Endothelial cell (in vitro differentiated cells): ENCODE data around the gene RRAGC. TPM values are rescaled to one million over a fixed set of nuclear protein-coding genes. Genes with fewer than 3 reads are reported as not detected.

ENCODE experiments used
- DNase-seq: peaks from one replicate; pipeline ENCODE4 v3.0.0; 2021; ENCODE audit warnings: low spot score
- H3K27ac Mint-ChIP-seq: one replicate; pipeline ENCODE4 v1.8.0; 2021; ENCODE audit warnings: mixed read lengths, inconsistent platforms; ENCODE audit not compliant: unreplicated experiment
- H3K27me3 Mint-ChIP-seq: one replicate; pipeline ENCODE4 v1.8.0; 2021; ENCODE audit warnings: mild to moderate bottlenecking, moderate library complexity, mixed read lengths, inconsistent platforms; ENCODE audit not compliant: unreplicated experiment
- H3K36me3 Mint-ChIP-seq: one replicate; pipeline ENCODE4 v1.8.0; 2021; ENCODE audit warnings: mild to moderate bottlenecking, low read depth, mixed read lengths, inconsistent platforms; ENCODE audit not compliant: unreplicated experiment
- H3K4me1 Mint-ChIP-seq: one replicate; pipeline ENCODE4 v1.8.0; 2021; ENCODE audit warnings: mild to moderate bottlenecking, mixed read lengths, inconsistent platforms; ENCODE audit not compliant: unreplicated experiment
- H3K4me3 Mint-ChIP-seq: one replicate; pipeline ENCODE4 v1.8.0; 2021; ENCODE audit warnings: mild to moderate bottlenecking, mixed read lengths, inconsistent platforms; ENCODE audit not compliant: unreplicated experiment
- H3K9me3 Mint-ChIP-seq: one replicate; pipeline ENCODE4 v1.8.0; 2021; ENCODE audit warnings: mixed read lengths, inconsistent platforms; ENCODE audit not compliant: unreplicated experiment
- total RNA-seq: library from RNA; stranded (reverse); fragmentation: NEBNext Ultra II Directional; extraction: Animal tissue kit (Norgen Biotek cat#: 25700); gene quantifications from one replicate; pipeline ENCODE4 v1.2.1, GENCODE V29; 2021; ENCODE audit not compliant: unreplicated experiment
- TF ChIP-seq, protein P1 (sequence below): fragments of 200-600 bp; sonication (generic); IDR thresholded peaks from one replicate; pipeline ENCODE4 v1.5.0; 2021; ENCODE audit warnings: antibody characterized with exemption; ENCODE audit not compliant: unreplicated experiment

Gene RRAGC
- total RNA-seq, 1 donor from 2014 or later = 27.3 TPM

DNA sequence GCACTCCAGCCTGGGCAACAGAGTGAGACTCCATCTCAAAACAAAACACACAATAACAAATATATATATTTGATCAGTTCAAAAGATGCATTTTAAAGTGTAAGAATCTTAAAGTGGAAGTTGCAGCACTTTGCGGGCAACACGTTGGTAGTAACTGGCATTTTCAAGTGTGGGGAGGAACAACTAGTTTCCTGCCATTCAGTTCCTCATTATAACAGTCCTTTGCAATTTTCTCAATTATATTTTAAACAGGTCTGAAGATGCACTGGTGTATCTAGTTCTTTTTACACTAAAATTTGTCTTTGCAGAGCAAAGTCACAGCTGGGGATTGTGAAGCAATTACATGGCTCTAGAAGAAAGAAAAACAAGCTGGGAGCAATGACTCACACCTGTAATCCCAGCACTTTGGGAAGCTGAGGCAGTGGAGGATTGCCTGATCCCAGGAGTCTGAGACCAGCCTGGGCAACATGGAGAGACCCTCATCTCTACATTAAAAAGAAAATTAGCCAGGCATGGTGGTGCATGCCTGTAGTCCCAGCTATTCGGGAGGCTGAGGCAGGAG lies 25.3 kb downstream of the RRAGC start:
- TF ChIP-seq, protein P1, sequence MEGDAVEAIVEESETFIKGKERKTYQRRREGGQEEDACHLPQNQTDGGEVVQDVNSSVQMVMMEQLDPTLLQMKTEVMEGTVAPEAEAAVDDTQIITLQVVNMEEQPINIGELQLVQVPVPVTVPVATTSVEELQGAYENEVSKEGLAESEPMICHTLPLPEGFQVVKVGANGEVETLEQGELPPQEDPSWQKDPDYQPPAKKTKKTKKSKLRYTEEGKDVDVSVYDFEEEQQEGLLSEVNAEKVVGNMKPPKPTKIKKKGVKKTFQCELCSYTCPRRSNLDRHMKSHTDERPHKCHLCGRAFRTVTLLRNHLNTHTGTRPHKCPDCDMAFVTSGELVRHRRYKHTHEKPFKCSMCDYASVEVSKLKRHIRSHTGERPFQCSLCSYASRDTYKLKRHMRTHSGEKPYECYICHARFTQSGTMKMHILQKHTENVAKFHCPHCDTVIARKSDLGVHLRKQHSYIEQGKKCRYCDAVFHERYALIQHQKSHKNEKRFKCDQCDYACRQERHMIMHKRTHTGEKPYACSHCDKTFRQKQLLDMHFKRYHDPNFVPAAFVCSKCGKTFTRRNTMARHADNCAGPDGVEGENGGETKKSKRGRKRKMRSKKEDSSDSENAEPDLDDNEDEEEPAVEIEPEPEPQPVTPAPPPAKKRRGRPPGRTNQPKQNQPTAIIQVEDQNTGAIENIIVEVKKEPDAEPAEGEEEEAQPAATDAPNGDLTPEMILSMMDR = no peak
- peaks cover 7% of the 10 kb centered on the region for H3K4me1 Mint-ChIP-seq
- H3K4me3 Mint-ChIP-seq = no peak overlapping the region
- H3K27ac Mint-ChIP-seq = no peak overlapping the region
- H3K9me3 Mint-ChIP-seq = no peaks in the 10 kb centered on the region
- no peak for DNase-seq
- peaks cover 4% of the 10 kb centered on the region for H3K27me3 Mint-ChIP-seq
- peaks cover 6% of the 10 kb centered on the region for H3K36me3 Mint-ChIP-seq

DNA sequence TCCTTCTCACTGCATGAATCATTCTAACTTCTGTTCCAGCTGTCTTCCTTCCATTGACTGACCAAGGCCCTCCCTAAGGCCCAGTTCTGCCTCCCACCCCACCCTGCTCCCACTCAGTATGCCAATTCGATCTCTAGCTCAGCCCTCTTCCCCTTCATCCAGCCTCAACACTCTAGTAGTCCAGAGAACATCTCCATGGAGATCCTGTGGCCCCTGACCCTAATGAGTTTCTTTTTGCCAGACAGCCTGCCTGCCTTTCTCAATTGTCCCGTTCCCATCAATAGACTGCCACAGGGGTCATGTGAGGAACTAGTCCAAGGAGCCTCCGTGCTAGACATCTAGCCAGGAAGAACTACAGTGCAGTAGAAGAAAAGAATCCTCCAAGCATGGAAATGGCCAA lies 26.4 kb downstream of the RRAGC start:
- Mint-ChIP-seq H3K36me3 (peaks cover 4% of the 10 kb centered on the region), H3K4me1 (peaks cover 7% of the 10 kb centered on the region), H3K4me3 (no peak overlapping the region), H3K27ac (no peak overlapping the region), H3K9me3 (no peaks in the 10 kb centered on the region), H3K27me3 (peaks cover 4% of the 10 kb centered on the region)
- DNase-seq = no peak
- TF ChIP-seq, protein P1 = no peak

DNA sequence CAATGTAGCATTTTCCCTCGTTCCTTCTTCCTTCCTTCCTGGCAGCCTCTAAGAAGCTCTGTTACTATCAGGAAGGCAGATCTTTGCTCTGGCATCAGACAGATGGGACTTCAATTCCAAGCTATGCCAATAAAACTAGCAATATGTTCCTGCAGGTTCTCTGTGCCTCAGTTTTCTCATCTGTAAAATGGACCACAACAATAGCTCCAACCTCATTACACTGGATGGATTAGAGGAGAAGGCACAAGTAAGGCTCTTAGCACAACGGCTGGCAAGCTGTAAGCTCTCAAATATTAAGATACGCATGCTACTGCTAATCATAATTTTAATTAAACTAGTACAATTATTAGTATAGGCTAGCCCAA lies 27.2 kb downstream of the RRAGC start:
- no peak overlapping the region for H3K4me3 Mint-ChIP-seq
- no peak overlapping the region for H3K27ac Mint-ChIP-seq
- H3K4me1 Mint-ChIP-seq = peaks cover 7% of the 10 kb centered on the region
- peaks cover 4% of the 10 kb centered on the region for H3K27me3 Mint-ChIP-seq
- H3K36me3 Mint-ChIP-seq = no peaks in the 10 kb centered on the region
- no peaks in the 10 kb centered on the region for H3K9me3 Mint-ChIP-seq
- no peak for DNase-seq
- TF ChIP-seq, protein P1 = no peak

DNA sequence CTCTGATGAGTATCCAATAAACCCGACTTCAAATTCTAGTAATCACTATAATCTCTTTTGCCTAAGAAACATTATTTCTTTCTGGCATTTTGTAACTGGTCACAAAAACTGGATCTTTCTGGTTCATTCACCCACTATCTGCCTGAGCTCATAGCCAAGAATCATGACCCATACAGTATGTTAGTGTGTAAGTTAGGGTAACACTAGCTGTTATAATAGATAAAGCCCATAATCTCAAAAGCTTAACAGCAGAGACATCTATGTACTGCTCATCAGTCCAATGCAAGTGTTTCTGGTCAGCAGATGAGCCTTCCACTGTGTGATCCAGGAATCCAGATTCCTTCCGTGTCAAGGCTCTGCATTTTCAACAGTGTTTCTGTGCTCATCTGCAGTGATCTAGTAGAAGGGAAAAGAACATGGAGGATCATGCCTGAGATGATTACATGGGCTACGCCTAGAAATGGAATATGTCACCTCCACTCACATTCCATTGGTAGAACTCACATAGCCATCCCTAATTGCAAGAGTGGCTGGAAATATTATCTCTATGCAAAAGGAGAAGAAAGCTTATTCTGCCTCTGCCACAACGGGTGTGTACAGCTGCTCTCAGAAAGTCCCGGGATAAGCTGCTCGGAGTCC lies 27.7 kb downstream of the RRAGC start:
- Mint-ChIP-seq H3K36me3 (no peaks in the 10 kb centered on the region), H3K9me3 (no peaks in the 10 kb centered on the region), H3K27ac (no peak overlapping the region), H3K27me3 (peaks cover 4% of the 10 kb centered on the region), H3K4me1 (peaks cover 7% of the 10 kb centered on the region), H3K4me3 (no peak overlapping the region)
- no peak for DNase-seq
- TF ChIP-seq, protein P1 = no peak

DNA sequence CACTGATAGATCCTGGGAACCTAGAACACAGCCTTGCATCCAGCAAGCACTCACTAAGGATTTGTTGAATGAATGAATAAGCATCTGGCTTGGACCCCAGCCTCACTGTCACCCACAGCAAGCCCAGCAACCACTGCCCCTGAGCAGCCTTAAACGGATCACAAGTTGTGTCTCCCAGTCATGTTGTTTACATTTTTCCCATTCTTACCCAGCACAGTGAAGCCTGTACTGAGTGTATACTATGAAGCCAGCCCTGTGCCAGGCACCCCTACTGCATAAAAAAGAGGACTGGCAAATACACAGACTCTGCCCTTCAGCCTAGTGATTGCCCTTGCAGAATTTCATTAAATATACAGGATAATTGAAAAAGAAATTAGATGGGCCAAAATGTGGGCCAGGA lies 30.2 kb downstream of the RRAGC start:
- no peak for DNase-seq
- H3K27ac Mint-ChIP-seq = no peak overlapping the region
- H3K36me3 Mint-ChIP-seq = no peaks in the 10 kb centered on the region
- TF ChIP-seq, protein P1 = no peak
- H3K9me3 Mint-ChIP-seq = no peaks in the 10 kb centered on the region
- H3K4me3 Mint-ChIP-seq = no peak overlapping the region
- peaks cover 10% of the 10 kb centered on the region for H3K27me3 Mint-ChIP-seq
- H3K4me1 Mint-ChIP-seq = peaks cover 7% of the 10 kb centered on the region
